Nephron progenitor cell (in vitro differentiated cells): ENCODE data around the gene B4GALNT4.

Source experiments
- DNase-seq: peaks from one replicate; pipeline ENCODE4 v3.0.0; 2021
- H3K27ac Mint-ChIP-seq: 2 replicates; pipeline ENCODE4 v1.8.0; 2021; ENCODE audit warnings: mild to moderate bottlenecking, moderate library complexity, mixed read lengths
- H3K27me3 Mint-ChIP-seq: 2 replicates; pipeline ENCODE4 v1.8.0; 2021; ENCODE audit warnings: mild to moderate bottlenecking, low read depth, mixed read lengths; ENCODE audit not compliant: poor library complexity
- H3K36me3 Mint-ChIP-seq: 2 replicates; pipeline ENCODE4 v1.8.0; 2021; ENCODE audit warnings: low read depth, mixed read lengths
- H3K4me1 Mint-ChIP-seq: 2 replicates; pipeline ENCODE4 v1.8.0; 2021; ENCODE audit warnings: mixed read lengths
- H3K4me3 Mint-ChIP-seq: 2 replicates; pipeline ENCODE4 v1.8.0; 2021; ENCODE audit warnings: mild to moderate bottlenecking, moderate library complexity, mixed read lengths
- H3K9me3 Mint-ChIP-seq: 2 replicates; pipeline ENCODE4 v1.8.0; 2021; ENCODE audit warnings: mild to moderate bottlenecking, moderate library complexity, mixed read lengths
- CTCF ChIP-seq: fragments of 200-600 bp; sonication (generic); IDR thresholded peaks from 2 replicates; pipeline ENCODE4 v1.5.0; 2021; ENCODE audit warnings: antibody characterized with exemption

The B4GALNT4 gene

DNA sequence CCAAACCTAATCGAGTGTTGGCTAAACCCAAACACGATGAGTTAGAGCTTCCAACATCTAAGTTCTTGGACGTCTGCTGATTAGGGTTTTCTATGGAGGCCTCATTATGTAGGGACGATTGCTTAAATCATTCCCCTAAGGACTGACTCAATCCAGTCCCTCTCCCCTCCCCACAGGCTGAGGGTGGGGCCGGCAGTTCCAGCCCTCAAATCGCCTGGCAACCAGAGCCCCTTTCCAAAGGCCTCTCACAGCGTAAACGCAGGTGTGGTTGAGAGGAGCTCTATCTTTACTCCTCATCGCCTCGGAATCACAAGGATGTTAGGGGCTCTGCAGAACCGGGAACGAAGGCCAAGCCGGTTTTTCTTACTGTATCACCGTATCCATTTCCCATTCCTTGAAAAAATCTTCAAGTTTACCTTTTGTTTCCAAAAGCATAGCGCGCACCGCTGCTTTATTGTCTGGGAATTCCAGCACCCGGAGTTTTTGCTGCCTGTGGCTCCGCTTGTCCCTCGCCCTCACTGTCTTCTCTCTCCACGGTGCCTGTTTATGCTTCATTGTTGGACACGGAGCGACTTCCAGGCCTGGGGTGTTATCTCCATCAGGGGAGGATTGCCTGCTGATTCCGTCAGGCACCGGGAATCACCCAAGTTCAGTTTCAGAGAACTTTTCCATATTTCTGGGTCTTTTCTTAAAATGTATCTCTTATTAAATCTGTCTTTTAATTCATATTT lies 34.9 kb upstream of the B4GALNT4 start:
- Mint-ChIP-seq H3K9me3 (peaks cover 38% of the 10 kb centered on the region), H3K4me3 (peak overlapping the region; percentile 70), H3K27ac (peak overlapping the region; percentile 86), H3K27me3 (no peaks in the 10 kb centered on the region), H3K4me1 (peaks cover 56% of the 10 kb centered on the region), H3K36me3 (peaks cover 4% of the 10 kb centered on the region)
- no peak for TF ChIP-seq CTCF
- no peak for DNase-seq

DNA sequence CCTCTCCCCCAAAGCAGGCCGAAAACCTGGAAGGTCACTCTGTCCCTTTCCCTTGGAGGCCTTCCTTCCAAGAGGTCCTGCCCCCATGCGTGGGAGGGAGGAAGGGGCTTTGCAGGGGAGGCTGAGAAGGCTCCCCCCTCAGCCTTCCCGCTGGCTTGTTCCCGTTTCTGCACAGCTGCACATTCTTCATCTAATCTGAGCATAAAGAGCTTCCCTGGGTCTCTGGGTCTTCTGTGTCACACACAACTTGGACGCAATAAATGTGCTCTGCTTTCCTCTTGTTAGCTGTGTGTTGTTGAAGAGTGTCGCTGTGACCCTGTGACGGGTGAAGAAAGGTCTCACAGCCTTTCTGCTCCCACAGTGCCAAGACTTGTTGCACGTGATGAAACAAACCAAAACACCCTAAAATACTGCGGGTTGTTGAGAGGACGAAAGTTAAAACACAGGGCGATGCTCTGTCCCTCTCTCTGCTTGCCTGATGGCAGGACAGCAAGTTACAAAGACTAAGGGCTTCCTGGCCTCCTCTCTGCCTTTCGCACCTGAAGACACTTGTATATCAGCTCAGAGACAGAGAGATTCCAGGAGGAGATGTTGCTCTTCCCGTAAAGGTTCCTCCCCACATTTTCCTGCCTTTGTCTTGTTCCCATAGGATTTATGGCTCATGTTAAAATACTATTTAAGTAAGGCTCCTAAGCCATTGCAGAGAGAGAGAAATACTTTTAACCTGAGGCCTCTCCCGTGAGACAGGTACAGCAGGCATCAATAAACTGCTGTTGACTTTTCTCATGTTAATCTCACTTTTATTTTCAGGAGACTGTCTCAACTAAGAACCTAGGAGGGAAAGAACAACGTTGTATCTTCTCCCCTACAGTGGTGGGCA lies 33.3 kb upstream of the B4GALNT4 start:
- no peak for DNase-seq
- peak overlapping the region; percentile 66 for H3K4me3 Mint-ChIP-seq
- peaks cover 36% of the 10 kb centered on the region for H3K9me3 Mint-ChIP-seq
- H3K27ac Mint-ChIP-seq = peak overlapping the region; percentile 97
- peaks cover 54% of the 10 kb centered on the region for H3K4me1 Mint-ChIP-seq
- no peak for TF ChIP-seq CTCF
- H3K27me3 Mint-ChIP-seq = no peaks in the 10 kb centered on the region
- peaks cover 4% of the 10 kb centered on the region for H3K36me3 Mint-ChIP-seq

DNA sequence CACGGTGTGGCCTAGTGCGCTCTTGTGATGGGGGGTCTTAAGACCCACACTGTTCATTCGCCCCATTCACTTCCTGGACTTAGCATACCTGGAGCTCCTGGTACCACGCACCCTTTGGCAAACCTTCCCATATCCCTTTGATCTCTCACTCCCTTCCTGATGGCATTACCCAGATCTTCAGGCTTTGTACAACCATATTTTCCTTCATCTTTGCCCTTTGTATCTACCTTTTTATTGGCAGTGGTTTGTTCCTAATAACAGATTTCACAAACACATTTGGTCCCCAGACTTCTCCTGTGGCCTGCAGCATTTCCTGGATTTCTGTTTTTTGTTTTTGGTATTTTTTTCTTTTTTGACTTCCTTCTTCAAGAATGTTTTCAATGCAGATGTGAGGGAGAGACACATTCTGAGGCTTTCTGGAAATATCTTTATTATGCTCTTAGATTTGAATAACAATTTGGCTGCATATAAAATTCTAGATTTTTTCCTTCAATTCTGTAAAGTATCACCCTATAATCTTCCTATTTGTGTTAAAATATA lies 32.6 kb upstream of the B4GALNT4 start:
- no peak for TF ChIP-seq CTCF
- Mint-ChIP-seq H3K27ac (peak overlapping the region; percentile 97), H3K4me1 (peaks cover 56% of the 10 kb centered on the region)

DNA sequence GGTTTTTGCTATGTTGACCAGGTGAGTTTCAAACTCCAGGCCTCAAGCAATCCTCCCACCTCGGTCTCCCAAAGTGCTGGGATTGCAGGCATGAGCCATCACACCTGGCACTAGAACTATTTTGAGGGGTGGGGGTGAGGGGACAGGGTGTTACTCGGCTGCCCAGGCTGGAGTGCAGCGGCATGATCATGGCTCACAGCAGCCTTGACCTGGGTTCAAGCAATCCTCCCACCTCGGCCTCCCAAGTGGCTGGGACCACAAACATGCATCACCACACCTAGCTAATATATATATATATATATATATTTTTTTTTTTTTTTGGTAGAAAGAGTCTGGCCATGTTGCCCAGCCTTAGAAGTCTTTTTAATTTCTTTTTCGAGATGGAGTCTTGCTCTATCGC lies 31.6 kb upstream of the B4GALNT4 start:
- H3K4me1 Mint-ChIP-seq = peaks cover 66% of the 10 kb centered on the region
- H3K27ac Mint-ChIP-seq = no peak overlapping the region
- H3K36me3 Mint-ChIP-seq = no peaks in the 10 kb centered on the region
- H3K27me3 Mint-ChIP-seq = peaks cover 3% of the 10 kb centered on the region
- no peak for TF ChIP-seq CTCF
- no peak for DNase-seq
- no peak overlapping the region for H3K4me3 Mint-ChIP-seq
- H3K9me3 Mint-ChIP-seq = peaks cover 23% of the 10 kb centered on the region

More for the DNA sequence above, 32.6 kb upstream of the B4GALNT4 start:
- peaks cover 32% of the 10 kb centered on the region for H3K9me3 Mint-ChIP-seq
- H3K4me3 Mint-ChIP-seq = peak overlapping the region; percentile 66
- H3K36me3 Mint-ChIP-seq = no peaks in the 10 kb centered on the region
- peaks cover 3% of the 10 kb centered on the region for H3K27me3 Mint-ChIP-seq
- no peak for DNase-seq

GRCh38 chr11:339963-340362 lies 29.3 kb upstream of the B4GALNT4 start:
- DNase-seq = no peak
- peaks cover 16% of the 10 kb centered on the region for H3K9me3 Mint-ChIP-seq
- TF ChIP-seq CTCF = no peak
- H3K4me1 Mint-ChIP-seq = peaks cover 46% of the 10 kb centered on the region
- peaks cover 3% of the 10 kb centered on the region for H3K27me3 Mint-ChIP-seq
- H3K27ac Mint-ChIP-seq = no peak overlapping the region
- no peak overlapping the region for H3K4me3 Mint-ChIP-seq
- H3K36me3 Mint-ChIP-seq = no peaks in the 10 kb centered on the region
